K562 (cell line): ENCODE measurements around the gene USP2. TPM values are rescaled to one million over a fixed set of nuclear protein-coding genes. Genes with fewer than 3 reads are reported as not detected.

Experiments
- ASH1L ChIP-seq: fragments of 450-650 bp; IDR thresholded peaks from 2 replicates; pipeline ENCODE4 v1.6.1; 2018; ENCODE audit warnings: borderline replicate concordance, mild to moderate bottlenecking, low read depth; ENCODE audit not compliant: partially characterized antibody
- BCOR ChIP-seq: fragments of 450-650 bp; IDR thresholded peaks from 2 replicates; pipeline ENCODE4 v1.6.1; 2016
- HNRNPLL ChIP-seq: fragments of 200-400 bp; formaldehyde crosslinking; IDR thresholded peaks from 2 replicates; pipeline ENCODE4 v1.6.1; 2017; ENCODE audit warnings: low read length, low read depth, mild to moderate bottlenecking; ENCODE audit not compliant: poor library complexity, severe bottlenecking
- PRPF4 ChIP-seq: fragments of 200-400 bp; formaldehyde crosslinking; IDR thresholded peaks from one replicate; pipeline ENCODE4 v1.6.1; 2017; ENCODE audit warnings: low read length, low read depth, mild to moderate bottlenecking; ENCODE audit not compliant: insufficient read depth, poor library complexity, severe bottlenecking
- RCOR1 ChIP-seq, 2 experiments: IDR thresholded peaks; 2 replicates each; pipeline ENCODE4 v1.6.1; 2012; ENCODE audit warnings: low read depth in 2 of 2, low read length in 2 of 2, borderline replicate concordance in 1 of 2, improper control_type of control experiment in 1 of 2
- polyA plus RNA-seq, 8 experiments: library from polyadenylated mRNA; depleted of rRNA in 4 of 8; stranded (reverse) in 5 of 8; unstranded in 3 of 8; fragments of >200 nt; fragmentation: Nextera tagmentation in 2 of 8; fragmentation: Illumina TruSeq in 1 of 8; extraction: Ambion mirVana in 2 of 8; extraction: Trizol in 1 of 8; gene quantifications; 2 replicates each; pipeline versions ENCODE4 v1.2.1 to v1.2.3, GENCODE V29; 2011 to 2014; ENCODE audit warnings: inconsistent platforms in 1 of 8, missing spikeins in 1 of 8
- total RNA-seq, 7 experiments: library from RNA; depleted of rRNA in 6 of 7; stranded (reverse); fragments of >200 nt in 6 of 7; fragmentation: Illumina TruSeq in 2 of 7; extraction: Trizol in 2 of 7; gene quantifications; 2 replicates each; pipeline versions ENCODE4 v1.2.1 to v1.2.3, GENCODE V29; 2011 to 2021; ENCODE audit warnings: low replicate concordance in 1 of 7
- TF ChIP-seq, protein P1 (sequence below): sonication (generic); formaldehyde crosslinking; IDR thresholded peaks from 2 replicates; pipeline ENCODE4 v1.8.1; 2023; ENCODE audit warnings: mild to moderate bottlenecking, missing genetic modification reagents, moderate library complexity
- TF ChIP-seq, protein P2 (sequence below): fragments of 200-800 bp; sonication (Bioruptor generic); IDR thresholded peaks from 2 replicates; pipeline ENCODE4 v1.6.1; 2017; ENCODE audit warnings: missing genetic modification characterization, missing compliant biosample characterization
- TF ChIP-seq, protein P3 (sequence below): fragments of 250-450 bp; sonication (Bioruptor Pico); IDR thresholded peaks from 2 replicates; pipeline ENCODE4 v1.9.0; 2021; ENCODE audit warnings: mild to moderate bottlenecking, inconsistent platforms
- TF ChIP-seq, protein P4 (sequence below): fragments of 250-450 bp; sonication (Bioruptor Pico); IDR thresholded peaks from 2 replicates; pipeline ENCODE4 v1.8.0; 2022; ENCODE audit warnings: inconsistent platforms, mild to moderate bottlenecking, moderate library complexity, borderline replicate concordance

Gene USP2
- total and polyA plus RNA-seq, 9 of the 15 experiments (the other 6 are each of a cell fraction or from before 2014, with no cell fraction given), result 2.8 to 16.9 (median 3.9) TPM

DNA sequence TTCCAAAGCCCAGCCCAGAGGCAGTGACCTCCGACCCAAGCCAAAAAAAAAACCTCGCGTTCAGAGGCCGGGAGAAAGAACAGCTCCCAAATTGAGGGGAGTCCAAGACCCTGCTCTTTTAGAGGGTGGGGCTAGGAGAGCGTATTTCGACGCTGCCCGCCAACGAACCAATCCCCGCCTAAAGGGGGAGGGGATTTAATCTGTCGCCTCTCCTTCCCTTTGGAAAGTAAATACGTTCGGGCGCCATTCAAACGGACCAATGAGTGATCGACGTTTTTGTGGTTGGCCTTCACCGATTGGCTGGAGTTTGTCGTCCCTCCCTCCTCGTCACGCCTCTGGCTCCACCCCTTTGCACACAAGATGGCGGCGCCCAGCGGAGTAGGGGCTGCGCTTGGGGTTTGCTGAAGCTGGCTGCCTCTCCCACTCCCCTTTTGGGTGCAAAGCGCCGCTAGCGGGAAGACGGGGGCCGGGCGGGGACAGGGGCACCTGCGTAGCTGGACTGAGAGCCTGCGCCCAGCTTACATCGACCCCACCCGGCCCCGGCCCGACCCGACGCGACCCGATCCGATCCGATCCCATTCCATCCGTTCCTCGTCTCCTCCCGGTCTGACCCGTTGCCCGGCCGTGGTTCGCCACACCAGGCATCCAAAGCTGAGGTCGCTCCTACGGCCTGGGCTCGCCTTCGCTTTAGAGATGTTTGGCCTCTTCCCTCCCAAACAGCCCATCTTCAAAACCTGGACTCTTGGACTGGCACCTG is 47.1 kb downstream of the USP2 start, which contains the start of gene RNF26 (continued):
- TF ChIP-seq HNRNPLL (peak; percentile 24), ASH1L (peak; percentile 90), BCOR (0 out of 2 replicates have a peak, but pooled peaks have one; percentile 14), RCOR1 (IDR thresholded peaks at IDR 0.05; ENCODE audit: borderline replicate concordance in 1 of 2, low read depth in 2 of 2, low read length in 2 of 2) (peak in 1 of 2 experiments; percentile 24; a peak in 1 of 4 replicates), PRPF4 (no peak)
- TF ChIP-seq, protein P1, sequence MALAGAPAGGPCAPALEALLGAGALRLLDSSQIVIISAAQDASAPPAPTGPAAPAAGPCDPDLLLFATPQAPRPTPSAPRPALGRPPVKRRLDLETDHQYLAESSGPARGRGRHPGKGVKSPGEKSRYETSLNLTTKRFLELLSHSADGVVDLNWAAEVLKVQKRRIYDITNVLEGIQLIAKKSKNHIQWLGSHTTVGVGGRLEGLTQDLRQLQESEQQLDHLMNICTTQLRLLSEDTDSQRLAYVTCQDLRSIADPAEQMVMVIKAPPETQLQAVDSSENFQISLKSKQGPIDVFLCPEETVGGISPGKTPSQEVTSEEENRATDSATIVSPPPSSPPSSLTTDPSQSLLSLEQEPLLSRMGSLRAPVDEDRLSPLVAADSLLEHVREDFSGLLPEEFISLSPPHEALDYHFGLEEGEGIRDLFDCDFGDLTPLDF (CRISPR knock-in tag), result 0 out of 2 replicates have a peak, but pooled peaks have one; percentile 41
- TF ChIP-seq, protein P2, sequence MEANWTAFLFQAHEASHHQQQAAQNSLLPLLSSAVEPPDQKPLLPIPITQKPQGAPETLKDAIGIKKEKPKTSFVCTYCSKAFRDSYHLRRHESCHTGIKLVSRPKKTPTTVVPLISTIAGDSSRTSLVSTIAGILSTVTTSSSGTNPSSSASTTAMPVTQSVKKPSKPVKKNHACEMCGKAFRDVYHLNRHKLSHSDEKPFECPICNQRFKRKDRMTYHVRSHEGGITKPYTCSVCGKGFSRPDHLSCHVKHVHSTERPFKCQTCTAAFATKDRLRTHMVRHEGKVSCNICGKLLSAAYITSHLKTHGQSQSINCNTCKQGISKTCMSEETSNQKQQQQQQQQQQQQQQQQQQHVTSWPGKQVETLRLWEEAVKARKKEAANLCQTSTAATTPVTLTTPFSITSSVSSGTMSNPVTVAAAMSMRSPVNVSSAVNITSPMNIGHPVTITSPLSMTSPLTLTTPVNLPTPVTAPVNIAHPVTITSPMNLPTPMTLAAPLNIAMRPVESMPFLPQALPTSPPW (CRISPR knock-in tag), result peak; percentile 29; the same call in 1 of the 2 replicates
- TF ChIP-seq, protein P3, sequence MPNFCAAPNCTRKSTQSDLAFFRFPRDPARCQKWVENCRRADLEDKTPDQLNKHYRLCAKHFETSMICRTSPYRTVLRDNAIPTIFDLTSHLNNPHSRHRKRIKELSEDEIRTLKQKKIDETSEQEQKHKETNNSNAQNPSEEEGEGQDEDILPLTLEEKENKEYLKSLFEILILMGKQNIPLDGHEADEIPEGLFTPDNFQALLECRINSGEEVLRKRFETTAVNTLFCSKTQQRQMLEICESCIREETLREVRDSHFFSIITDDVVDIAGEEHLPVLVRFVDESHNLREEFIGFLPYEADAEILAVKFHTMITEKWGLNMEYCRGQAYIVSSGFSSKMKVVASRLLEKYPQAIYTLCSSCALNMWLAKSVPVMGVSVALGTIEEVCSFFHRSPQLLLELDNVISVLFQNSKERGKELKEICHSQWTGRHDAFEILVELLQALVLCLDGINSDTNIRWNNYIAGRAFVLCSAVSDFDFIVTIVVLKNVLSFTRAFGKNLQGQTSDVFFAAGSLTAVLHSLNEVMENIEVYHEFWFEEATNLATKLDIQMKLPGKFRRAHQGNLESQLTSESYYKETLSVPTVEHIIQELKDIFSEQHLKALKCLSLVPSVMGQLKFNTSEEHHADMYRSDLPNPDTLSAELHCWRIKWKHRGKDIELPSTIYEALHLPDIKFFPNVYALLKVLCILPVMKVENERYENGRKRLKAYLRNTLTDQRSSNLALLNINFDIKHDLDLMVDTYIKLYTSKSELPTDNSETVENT (CRISPR knock-in tag), result no peak
- TF ChIP-seq, protein P4, sequence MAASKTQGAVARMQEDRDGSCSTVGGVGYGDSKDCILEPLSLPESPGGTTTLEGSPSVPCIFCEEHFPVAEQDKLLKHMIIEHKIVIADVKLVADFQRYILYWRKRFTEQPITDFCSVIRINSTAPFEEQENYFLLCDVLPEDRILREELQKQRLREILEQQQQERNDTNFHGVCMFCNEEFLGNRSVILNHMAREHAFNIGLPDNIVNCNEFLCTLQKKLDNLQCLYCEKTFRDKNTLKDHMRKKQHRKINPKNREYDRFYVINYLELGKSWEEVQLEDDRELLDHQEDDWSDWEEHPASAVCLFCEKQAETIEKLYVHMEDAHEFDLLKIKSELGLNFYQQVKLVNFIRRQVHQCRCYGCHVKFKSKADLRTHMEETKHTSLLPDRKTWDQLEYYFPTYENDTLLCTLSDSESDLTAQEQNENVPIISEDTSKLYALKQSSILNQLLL (CRISPR knock-in tag), result no peak
